Hepatocyte (in vitro differentiated cells): Measurements from ENCODE around the gene RIPPLY2. TPM values are rescaled to one million over a fixed set of nuclear protein-coding genes. Genes with fewer than 3 reads are reported as not detected.
A peak's percentile ranks its signal among the peaks of the same experiment; 100 is the strongest.

ENCODE experiments used
- DNase-seq: peaks from one replicate; pipeline ENCODE4 v3.0.0-alpha.2; 2016; ENCODE audit warnings: low spot score
- H2AFZ ChIP-seq: fragments of 200-600 bp; sonication (generic); 2 replicates; pipeline ENCODE4 v1.6.0; 2016; ENCODE audit warnings: antibody characterized with exemption, mild to moderate bottlenecking
- H3K27ac ChIP-seq: fragments of 200-600 bp; sonication (generic); 2 replicates; pipeline ENCODE4 v1.5.1; 2016; ENCODE audit warnings: mild to moderate bottlenecking
- H3K27me3 ChIP-seq: fragments of 200-600 bp; sonication (generic); 2 replicates; pipeline ENCODE4 v1.6.1; 2016
- H3K36me3 ChIP-seq: fragments of 200-600 bp; sonication (generic); replicated peaks from 2 replicates; pipeline ENCODE4 v1.5.1; 2016; ENCODE audit warnings: low read depth; ENCODE audit not compliant: insufficient read depth
- H3K4me1 ChIP-seq: fragments of 200-600 bp; sonication (generic); 2 replicates; pipeline ENCODE4 v1.5.1; 2016; ENCODE audit warnings: mild to moderate bottlenecking, moderate library complexity; ENCODE audit not compliant: insufficient read depth
- H3K4me2 ChIP-seq: fragments of 200-600 bp; sonication (generic); 2 replicates; pipeline ENCODE4 v1.6.0; 2016
- H3K4me3 ChIP-seq: fragments of 200-600 bp; sonication (generic); 2 replicates; pipeline ENCODE4 v1.5.1; 2016; ENCODE audit warnings: mild to moderate bottlenecking
- H3K79me2 ChIP-seq: fragments of 200-600 bp; sonication (generic); 2 replicates; pipeline ENCODE4 v1.6.0; 2017; ENCODE audit warnings: mild to moderate bottlenecking
- H3K9me2 ChIP-seq: fragments of 200-600 bp; sonication (generic); replicated peaks from 2 replicates; pipeline ENCODE4 v1.6.0; 2017; ENCODE audit warnings: mild to moderate bottlenecking; ENCODE audit not compliant: insufficient read depth
- H3K9me3 ChIP-seq: fragments of 200-600 bp; sonication (generic); 2 replicates; pipeline ENCODE4 v1.5.1; 2016; ENCODE audit warnings: low read depth, mild to moderate bottlenecking
- H4K20me1 ChIP-seq: fragments of 200-600 bp; sonication (generic); 2 replicates; pipeline ENCODE4 v1.6.0; 2016; ENCODE audit warnings: mild to moderate bottlenecking; ENCODE audit not compliant: insufficient read depth, poor library complexity, severe bottlenecking
- CTCF ChIP-seq: fragments of 200-600 bp; sonication (generic); IDR thresholded peaks from 2 replicates; pipeline ENCODE4 v1.5.1; 2016; ENCODE audit warnings: antibody characterized with exemption, mild to moderate bottlenecking; ENCODE audit not compliant: poor library complexity
- EZH2 ChIP-seq: fragments of 200-600 bp; sonication (generic); IDR thresholded peaks from 2 replicates; pipeline ENCODE4 v1.6.1; 2016; ENCODE audit warnings: antibody characterized with exemption, mild to moderate bottlenecking, borderline replicate concordance
- EZH2phosphoT487 ChIP-seq: fragments of 200-600 bp; sonication (generic); IDR thresholded peaks from one replicate; pipeline ENCODE4 v1.6.1; 2018; ENCODE audit warnings: antibody characterized with exemption, mild to moderate bottlenecking, low read depth, moderate library complexity; ENCODE audit not compliant: unreplicated experiment, severe bottlenecking
- WGBS: methylation state at CpG from one replicate; pipeline ENCODE4 v1.1.6; 2016; ENCODE audit warnings: low lambda C conversion rate; ENCODE audit errors: missing lambda C conversion rate; 5-methylcytosine and 5-hydroxymethylcytosine counted together
- polyA plus RNA-seq: library from polyadenylated mRNA; unstranded; fragments of >200 nt; fragmentation: Nextera tagmentation; extraction: Ambion mirVana; gene quantifications from 2 replicates; pipeline ENCODE4 v1.2.1, GENCODE V29; 2016
- total RNA-seq: library from RNA; depleted of rRNA; stranded (reverse); fragments of >200 nt; gene quantifications from 2 replicates; pipeline ENCODE4 v1.2.3, GENCODE V29; 2014

RIPPLY2 gene
- total and polyA plus RNA-seq, 2 experiments from 2014 or later: not detected

DNA sequence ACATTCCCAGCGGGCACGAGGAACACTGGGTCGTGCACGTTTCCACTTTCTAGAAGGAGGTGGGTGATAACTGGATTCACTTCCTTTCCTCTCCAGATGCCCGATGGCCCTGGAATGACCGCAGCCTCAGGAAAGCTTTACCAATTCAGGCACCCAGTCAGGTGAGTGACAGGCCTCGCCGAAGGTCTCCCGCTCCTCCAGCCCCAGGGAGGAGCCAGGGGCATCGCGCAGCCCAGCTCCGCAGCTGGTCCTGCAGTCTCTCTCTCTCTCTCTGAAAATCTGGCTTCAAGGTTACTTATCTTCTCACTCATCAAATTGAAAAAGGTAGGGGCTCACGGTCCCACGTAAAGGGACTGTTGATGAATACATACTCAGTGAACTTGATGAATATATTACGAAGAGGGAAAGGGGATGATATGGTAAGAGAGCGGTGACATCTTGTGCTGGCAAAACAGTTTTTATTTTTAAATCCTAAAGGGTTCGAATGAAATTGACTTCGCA lies 891 bp downstream of the RIPPLY2 start:
- Histone ChIP-seq H3K9me3 (no peaks in the 10 kb centered on the region), H3K4me3 (no peak overlapping the region), H3K27ac (no peak overlapping the region), H3K79me2 (no peaks in the 10 kb centered on the region), H3K27me3 (peaks cover 60% of the 10 kb centered on the region), H3K9me2 (no peaks in the 10 kb centered on the region), H3K36me3 (no peaks in the 10 kb centered on the region), H3K4me2 (peak overlapping the region; percentile 89), H2AFZ (peak overlapping the region; percentile 72), H4K20me1 (no peaks in the 10 kb centered on the region), H3K4me1 (peaks cover 5% of the 10 kb centered on the region)
- DNase-seq: no peak
- 13% methylated on average over 18 of the region's 18 CpGs for WGBS
- TF ChIP-seq EZH2phosphoT487: no peak
- no peak for TF ChIP-seq CTCF

GRCh38 chr6:83854766-83855165 lies 1.6 kb downstream of the RIPPLY2 start:
- Histone ChIP-seq H2AFZ (no peak overlapping the region), H3K27ac (no peak overlapping the region), H3K4me1 (peaks cover 5% of the 10 kb centered on the region), H3K9me2 (no peaks in the 10 kb centered on the region), H3K4me3 (no peak overlapping the region), H4K20me1 (no peaks in the 10 kb centered on the region), H3K27me3 (peaks cover 60% of the 10 kb centered on the region), H3K79me2 (no peaks in the 10 kb centered on the region), H3K36me3 (no peaks in the 10 kb centered on the region), H3K9me3 (no peaks in the 10 kb centered on the region), H3K4me2 (no peak overlapping the region)
- 63% methylated on average over 5 of the region's 5 CpGs for WGBS
- TF ChIP-seq EZH2 (no peak), EZH2phosphoT487 (no peak)
- no peak for DNase-seq

GRCh38 chr6:83859410-83860358 lies 6.5 kb downstream of the RIPPLY2 start, which contains the start of gene CYB5R4:
TSS of gene CYB5R4 (plus strand) at chr6:83859689. CDS start at chr6:83859783, 94 bp downstream.
- peak within 1 kb of the TSS; percentile 77 for H3K27ac ChIP-seq
- peak within 1 kb of the TSS; percentile 95 for H2AFZ ChIP-seq
- no peaks in the 10 kb centered on the region for H3K36me3 ChIP-seq
- H3K9me3 ChIP-seq: no peaks in the 10 kb centered on the region
- peak within 1 kb of the TSS; percentile 84 for H3K4me2 ChIP-seq
- peak; percentile 98 for DNase-seq
- H3K4me1 ChIP-seq: peaks cover 4% of the 10 kb centered on the region
- 2% methylated on average over 51 of the region's 53 CpGs for WGBS
- H3K27me3 ChIP-seq: peaks cover 15% of the 10 kb centered on the region
- H3K4me3 ChIP-seq: peak within 1 kb of the TSS; percentile 76
- H3K79me2 ChIP-seq: peaks cover 42% of the 10 kb centered on the region
- H4K20me1 ChIP-seq: no peaks in the 10 kb centered on the region
- TF ChIP-seq EZH2 (no peak), CTCF (peak; percentile 46)
- no peaks in the 10 kb centered on the region for H3K9me2 ChIP-seq

DNA sequence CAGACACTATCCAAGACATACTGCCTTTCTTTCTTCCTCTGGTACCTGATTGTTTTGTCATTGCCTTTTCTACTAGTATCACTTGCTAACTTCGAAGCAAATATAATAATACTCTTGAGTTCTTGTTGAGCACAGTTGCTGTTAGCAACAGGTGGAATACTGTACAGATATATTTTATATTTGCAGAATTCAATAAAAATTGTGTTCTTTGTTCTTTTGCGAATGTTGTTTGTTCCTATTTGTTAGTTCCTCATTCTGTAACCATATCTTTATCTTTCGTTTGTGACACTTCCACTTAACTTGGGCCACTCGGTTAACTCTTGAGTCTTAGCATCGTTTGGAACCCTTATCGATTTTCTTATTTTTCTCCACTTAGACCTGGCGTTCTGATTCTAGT lies 7.2 kb downstream of the RIPPLY2 start:
- Histone ChIP-seq H4K20me1 (no peaks in the 10 kb centered on the region), H3K9me2 (no peaks in the 10 kb centered on the region), H3K9me3 (no peaks in the 10 kb centered on the region), H3K4me3 (peak overlapping the region; percentile 76), H3K4me1 (peaks cover 4% of the 10 kb centered on the region), H3K79me2 (peaks cover 42% of the 10 kb centered on the region), H3K27me3 (peaks cover 8% of the 10 kb centered on the region), H3K36me3 (no peaks in the 10 kb centered on the region), H2AFZ (peak overlapping the region; percentile 95), H3K27ac (peak overlapping the region; percentile 77), H3K4me2 (peak overlapping the region; percentile 84)
- TF ChIP-seq EZH2 (no peak), EZH2phosphoT487 (no peak), CTCF (no peak)
- WGBS: 40% methylated on average over 7 of the region's 7 CpGs
- no peak for DNase-seq
